DLD1 (cell line): ENCODE data around the gene TMEM255B.

ENCODE experiments used
- in situ Hi-C: cut with HindIII; loops from 2 replicates; pipeline ENCODE4 v1.10.0; 2017; ENCODE audit warnings: low sequenced_read_pairs

TMEM255B gene

DNA sequence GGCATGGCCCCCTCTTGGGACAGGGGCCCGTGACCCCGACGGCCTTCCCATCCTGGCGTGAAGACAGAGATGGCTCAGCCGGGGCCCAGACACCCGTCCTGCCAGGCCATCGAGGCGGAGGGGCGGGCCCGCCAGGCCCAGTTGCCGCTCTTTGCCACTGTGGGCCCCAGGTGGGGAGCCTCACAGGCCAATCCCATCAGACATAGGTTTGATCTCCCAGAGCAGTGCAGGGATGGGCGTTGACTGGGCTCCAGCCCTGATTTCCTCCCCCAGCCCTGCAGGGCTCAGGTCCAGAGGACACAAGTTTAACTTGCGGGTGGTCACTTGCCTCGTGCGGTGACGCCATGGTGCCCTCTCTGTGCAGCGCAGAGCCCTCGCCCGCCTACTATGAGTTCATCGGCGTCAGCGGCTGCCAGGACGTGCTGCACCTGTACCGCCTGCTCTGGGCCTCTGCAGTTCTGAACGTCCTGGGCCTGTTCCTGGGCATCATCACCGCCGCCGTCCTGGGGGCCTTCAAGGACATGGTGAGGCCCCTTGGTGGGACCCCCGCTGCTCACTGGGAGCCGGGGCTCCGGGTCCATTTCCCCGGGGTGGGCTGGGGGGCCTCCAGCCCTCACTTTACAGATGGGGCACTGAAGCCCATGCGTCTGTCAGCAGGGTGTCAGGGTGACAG lies 42.4 kb downstream of the TMEM255B start:
- in situ Hi-C loops: no loop called here

DNA sequence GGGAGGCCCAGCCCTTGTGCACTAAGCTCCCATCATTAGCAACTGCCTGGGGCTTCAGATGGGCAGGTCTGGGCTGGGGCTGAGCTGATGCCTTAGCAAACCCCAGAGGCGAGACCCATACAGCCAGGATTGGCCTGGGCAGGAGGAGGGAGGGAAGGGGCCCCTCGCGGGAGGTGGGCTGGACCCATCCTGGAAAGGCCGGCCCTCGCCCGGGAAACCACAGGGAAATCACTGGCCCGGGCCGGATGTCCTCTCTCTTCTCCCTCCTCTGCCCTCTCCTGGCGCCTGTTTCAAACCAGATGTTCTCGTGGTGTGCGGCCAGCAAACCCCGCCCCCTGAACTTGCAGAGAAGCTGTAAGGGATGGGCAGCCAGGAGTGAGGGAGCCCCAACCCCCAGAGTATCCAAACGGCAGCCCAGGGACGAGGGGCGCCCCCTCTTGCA lies 43.1 kb downstream of the TMEM255B start:
- in situ Hi-C loops: no loop called here

DNA sequence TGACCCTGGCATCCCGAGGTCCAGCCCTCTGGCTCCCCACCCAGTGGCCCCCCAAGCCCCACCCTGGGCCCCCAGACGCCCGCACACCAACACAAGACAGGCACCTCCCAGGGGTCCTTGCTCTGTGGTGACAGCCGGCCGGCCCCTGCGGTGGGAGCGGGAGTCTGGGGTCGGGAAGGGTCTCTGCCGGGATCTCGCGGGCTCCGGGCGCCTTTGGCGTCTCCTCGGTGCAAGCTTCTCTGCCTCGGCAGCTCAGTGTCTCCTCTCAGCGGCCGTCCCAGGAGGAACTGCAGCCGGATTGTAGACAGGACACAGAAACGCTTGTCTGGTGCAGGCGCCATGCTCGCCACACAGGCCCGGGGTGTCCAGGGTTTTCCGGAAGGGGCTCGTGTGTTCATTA lies 43.7 kb downstream of the TMEM255B start:
- in situ Hi-C loops: no loop called here

DNA sequence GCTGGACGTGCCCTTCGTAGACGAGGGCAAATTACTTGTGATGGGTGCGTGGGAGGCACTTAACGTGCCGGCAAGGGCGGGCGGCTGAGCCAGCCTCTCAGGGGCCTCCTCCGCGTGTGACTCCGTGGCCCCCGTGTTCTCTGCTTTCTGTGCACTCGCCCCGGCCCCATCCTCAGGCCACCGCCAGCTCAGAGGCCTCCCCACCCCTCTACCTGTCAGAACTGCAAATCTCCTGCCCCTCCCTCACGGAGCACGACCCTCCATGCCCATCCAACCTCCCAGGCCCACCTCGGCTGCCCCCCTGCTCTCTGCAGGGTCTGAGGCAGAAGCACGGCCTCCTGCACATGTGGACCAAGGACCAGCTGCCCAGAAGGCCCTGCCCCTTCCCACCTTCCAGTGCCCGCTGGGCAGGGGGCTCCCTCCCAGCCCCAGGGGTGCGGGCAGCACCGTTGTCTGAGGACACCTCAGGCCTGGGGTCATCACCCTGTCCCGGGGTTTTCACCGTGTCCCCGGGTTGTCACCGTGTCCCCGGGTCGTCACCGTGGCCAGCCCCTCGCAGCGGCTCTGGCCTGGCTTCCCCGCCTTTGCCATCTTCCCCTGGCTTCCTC lies 44.5 kb downstream of the TMEM255B start:
- in situ Hi-C loops: no loop called here

DNA sequence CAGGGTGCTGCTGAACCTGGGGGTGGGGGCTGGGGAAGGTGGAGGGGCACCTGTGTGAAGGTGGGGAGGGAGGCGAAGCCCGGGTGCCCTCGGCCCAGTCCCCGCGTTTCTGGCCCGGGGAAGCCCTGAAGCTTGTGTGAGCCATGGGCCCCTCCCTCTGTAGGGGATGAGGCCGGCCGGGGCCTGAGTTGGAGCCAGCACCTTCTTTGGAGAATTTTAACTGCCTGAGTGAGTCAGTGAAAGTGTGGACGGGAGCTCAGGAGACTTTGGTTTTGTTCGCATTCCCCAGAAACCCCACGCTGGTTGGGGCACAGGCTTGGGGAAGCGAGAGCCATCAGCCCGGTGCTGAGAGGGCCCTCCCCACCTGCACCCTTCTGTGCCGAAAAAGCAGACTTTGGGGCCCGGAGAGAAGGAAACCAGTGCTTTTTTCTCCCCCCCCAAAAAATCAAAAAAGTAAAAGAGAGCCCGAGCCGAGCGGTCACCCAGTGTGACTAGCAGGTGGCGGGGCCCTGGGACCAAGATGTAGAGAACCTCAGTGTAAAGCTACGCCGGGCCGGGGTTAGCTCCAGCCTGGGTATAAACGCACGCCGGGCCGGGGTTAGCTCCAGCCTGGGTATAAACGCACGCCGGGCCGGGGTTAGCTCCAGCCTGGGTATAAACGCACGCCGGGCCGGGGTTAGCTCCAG lies 45.1 kb downstream of the TMEM255B start:
- in situ Hi-C loops: no loop called here

DNA sequence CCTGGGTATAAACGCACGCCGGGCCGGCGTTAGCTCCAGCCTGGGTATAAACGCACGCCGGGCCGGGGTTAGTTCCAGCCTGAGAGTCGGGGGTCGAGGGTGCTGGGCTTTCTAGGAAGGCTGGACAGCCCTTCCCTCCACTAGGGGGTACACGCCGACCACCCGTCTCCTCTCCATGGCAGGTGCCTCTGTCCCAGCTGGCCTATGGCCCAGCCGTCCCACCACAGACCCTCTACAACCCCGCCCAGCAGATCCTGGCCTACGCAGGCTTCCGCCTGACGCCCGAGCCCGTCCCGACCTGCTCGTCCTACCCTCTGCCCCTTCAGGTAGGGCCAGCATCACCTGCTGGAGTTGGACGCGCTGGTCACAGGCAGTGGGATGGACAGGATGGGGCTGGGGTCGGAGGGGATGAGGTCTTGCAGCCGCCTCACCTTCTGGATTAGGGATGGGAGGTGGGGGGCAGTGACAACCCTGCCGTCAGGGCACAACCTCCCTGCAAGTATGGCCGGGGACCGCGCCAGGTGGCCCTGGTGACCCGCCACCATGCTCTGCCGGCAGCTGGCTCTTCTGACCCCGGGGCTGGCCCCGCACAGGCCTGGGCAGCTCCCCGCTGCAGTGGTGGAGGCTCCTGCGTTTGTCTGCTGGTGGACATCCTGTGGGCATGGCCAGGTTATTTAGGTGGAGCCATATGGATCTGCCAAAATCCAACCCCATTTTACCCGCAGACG lies 45.8 kb downstream of the TMEM255B start:
- in situ Hi-C loops: no loop called here

DNA sequence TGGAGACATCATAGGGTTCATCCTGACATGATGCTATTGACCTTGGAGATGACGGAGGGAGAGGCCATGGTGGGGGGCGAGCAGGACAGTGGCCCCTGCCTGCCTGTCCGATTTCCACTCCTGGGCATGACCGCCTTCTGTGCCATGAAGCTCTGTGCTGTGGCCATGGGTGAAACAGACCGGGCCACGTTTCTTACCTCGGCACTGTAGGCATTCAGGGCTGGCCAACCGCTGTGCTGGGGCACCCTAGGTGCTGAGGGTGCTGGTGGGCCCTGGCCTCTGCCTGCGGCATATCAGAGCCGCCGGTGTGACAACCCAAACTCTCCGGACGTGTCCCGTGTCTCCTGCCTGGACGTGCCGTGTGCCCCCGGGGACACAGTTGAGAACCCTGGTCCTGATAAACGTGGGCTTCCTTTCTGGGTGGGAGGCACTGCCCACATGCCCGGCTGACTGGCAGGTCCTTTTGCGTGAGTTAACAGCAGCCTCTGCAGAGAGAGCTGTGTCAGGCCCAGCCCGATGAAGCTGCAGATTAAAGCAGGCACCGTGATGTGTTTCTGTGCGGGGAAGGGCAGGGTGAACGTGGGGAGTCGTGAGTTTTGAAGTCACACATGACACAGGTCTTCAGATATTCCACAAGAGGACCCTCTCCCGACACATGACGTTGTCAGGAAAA lies 46.5 kb downstream of the TMEM255B start:
- in situ Hi-C loops: no loop called here

DNA sequence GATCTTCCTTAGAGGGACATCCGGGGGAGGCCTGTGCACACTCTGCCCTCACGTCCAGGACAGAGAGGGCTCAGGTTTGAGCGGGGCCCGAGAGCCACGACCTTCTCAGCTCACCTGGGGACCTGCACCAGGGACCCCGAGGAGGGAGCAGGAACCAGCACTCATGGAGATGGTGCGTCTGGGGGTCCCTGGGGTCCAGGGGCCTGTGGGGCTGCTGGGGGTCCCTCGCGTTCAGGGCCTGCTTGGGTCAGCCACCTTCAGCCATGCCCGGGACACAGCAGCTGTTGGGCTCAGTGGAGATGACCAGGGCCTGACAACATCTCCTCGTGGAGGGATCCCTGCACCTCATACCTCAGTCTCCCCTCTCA lies 47.1 kb downstream of the TMEM255B start:
- in situ Hi-C loops: no loop called here

DNA sequence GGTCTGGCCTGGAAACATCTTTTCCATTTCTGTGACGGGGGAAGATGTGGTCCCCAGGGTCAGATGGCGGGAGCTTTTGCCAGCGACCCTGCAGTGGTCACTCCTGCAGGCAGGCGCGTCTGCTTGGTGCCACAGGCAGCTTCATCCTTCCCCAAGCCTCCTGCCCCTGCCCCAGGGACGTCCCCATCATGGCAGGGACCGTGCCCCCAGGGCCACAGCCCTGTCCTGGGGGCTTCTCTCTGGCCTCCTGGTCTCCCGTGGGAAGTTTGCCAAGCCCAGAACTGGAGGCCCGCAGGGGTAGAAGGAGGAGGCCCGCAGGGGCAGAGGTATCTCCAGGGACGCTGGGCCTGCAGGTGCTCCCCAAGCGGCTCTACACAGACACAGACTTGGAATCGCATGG lies 47.5 kb downstream of the TMEM255B start:
- in situ Hi-C loops: no loop called here

DNA sequence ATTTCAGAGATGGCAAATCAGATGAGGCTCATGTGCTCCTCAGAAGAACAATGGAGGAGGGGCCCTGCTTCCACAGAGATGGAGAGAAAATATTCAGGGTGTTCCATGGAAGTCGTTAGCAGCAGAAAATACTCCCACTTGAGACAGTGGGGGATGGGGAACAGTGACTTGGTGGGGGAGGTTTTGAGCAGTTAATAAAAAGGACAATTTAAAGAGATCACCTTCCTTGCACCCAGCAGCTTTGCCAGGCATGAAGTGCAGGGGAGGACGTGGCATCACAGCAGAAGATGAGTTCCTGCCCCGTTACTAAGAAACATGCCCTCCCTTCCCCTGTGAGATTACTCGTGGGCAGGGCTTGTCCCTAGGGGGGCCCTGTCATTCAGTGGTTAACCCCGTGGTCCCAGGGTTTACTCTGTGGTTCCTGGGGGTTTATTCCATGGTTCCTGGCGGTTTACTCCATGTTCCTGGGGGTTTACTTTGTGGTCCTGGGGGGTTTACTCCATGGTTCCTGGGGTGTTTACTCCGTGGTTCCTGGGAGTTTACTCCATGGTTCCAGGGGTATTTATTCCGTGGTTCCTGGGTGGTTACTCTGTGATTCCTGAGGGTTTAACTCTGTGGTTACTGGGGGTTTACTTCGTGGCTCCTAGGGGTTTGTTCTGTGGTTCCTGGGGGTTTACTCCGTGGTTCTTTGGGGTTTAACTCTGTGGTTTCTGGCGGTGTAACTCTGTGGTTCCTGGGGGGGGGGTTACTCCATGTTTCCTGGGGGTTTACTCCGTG lies 49.2 kb downstream of the TMEM255B start:
- in situ Hi-C loops: no loop called here

DNA sequence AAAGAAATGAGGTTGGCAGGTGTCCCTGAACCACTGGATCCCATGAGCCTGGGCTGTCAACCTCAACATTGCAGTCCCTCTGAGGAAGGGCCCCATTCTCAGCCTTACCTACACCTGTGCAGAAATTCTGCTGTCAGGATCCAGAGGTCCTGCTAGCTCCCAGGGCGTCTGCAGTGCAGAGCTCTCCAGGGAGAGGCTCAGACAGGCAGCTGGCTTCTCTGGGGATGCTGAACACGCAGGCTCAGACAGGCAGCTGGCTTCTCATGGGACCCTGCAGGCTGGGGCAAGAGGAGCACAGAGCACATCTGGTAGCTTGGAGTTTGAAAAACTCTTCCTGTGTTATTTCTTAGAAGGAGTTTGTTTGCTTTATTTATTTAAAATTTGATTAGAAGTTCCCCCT lies 50.9 kb downstream of the TMEM255B start:
- in situ Hi-C loops: no loop called here

DNA sequence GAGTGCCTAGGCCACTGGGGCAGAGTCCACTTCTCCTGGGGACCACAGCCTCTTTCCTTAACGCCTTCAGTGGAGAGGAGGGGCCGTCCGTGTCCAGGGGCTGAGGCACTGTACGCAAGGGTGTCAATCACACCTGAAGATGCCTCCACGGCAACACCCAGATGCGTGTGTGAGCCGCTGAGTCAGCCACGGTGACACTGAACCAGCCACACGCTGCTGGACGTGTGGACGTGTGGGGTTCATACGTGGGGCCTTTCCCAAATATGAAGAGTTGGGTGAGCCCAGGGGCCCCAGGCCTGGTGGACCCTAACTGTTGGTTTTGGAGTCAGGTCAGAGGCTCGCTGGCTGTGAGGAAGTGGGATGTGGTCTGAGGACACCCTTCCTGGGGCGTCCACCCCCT lies 51.6 kb downstream of the TMEM255B start:
- in situ Hi-C loops: no loop called here

DNA sequence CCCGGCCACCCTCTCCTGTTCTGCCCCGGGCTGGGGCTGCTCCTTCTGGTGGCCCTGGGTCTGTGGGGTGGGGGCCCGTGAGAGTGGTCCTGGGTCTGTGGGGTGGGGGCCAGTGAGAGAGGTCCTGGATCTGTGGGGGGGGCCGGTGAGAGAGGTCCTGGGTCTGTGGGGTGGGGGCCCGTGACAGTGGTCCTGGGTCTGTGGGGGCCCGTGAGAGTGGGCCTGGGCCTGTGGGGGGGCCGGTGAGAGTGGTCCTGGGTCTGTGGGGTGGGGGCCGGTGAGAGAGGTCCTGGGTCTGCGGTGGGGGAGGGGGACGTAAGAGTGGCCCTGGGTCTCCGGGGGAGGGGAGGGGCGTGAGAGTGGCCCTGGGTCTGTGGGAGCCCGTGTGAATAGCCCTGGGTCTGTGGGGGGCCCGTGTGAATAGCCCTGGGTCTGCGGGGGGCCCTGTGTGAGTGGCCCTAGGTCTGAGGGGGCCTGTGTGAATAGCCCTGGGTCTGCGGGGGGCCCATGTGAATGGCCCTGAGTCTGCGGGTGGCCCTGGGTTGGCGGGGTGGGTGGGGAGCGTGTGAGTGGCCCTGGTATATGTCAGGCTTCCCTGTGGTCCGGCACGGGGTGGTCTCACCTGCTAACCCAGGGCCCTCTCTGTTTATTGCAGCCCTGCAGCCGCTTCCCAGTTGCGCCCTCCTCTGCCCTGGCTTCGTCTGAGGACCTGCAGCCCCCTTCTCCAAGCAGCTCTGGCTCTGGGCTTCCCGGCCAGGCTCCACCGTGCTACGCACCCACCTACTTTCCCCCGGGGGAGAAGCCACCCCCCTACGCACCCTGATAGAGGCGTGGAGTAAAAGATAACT lies 52.3 kb downstream of the TMEM255B start:
- in situ Hi-C loops: no loop called here

DNA sequence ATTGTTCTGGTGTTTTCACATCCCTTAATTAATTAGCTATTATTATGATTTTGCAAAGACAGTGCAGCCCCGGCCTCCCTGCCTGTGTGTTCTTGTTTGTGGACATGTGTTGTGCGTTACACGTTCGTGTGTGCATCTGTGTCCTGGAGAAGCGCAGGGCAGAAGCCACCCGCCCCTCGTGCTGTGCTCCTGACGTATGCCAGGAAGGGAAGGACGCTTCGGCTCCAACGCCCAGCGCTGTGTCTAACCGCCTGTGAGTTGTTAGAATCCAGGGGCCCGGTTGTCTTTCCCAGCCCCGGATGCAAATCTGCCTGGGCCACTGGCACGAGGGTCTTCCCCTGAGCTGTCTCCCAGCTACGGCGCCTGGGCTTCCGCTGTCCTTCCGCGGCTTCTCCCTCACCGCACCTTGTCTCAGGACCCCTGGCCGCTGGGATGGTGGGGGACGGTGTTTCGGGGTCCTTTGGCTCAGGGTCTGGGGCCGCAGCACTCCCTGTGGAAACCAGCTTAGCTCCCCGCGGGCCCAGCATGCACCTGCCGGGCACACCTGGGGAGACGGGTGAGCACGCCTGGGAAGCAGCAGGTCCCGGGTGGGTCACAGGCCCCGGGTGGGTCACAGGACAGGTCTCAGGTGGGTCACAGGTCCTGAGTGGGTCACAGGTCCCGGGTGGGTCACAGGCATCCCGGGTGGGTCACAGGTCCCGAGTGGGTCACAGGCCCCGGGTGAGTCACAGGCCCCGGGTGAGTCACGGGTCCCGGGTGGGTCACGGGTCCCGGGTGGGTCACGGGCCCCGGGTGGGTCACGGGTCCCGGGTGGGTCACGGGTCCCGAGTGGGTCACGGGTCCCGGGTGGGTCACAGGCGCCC lies 53.4 kb downstream of the TMEM255B start:
- in situ Hi-C loops: no loop called here

DNA sequence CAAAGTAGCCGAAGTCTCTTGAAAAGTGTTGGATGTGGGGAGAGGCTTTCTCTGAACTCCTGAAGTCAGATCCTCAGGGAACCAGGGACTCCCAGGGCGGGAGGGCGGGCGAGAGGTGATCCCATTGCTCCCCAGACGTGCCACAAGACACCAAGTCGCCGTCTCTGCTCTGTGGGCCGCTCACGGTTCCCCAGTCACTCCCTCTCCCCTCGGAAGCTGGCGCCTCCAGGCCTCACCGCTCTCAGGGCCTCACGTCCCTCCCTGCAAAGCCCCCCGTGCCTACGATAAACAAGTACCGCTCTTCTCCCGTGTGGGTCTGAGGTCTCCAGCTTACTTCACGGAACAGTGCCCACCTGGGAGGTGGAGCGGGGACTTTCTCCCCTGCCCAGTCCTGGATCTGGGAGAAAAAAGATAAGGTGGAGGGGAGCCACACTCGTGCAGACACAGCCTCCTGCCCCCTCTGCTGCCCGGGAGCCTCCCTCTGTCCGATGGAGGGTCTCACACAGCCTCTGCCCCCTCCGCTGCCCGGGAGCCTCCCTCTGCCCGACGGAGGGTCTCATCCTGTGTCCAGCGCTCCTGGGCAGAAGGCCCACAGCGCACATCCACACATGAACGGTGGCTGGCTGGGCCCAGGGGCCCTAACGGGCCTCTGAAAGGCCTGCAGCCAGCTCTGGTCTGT lies 54.2 kb downstream of the TMEM255B start:
- in situ Hi-C loops: no loop called here

DNA sequence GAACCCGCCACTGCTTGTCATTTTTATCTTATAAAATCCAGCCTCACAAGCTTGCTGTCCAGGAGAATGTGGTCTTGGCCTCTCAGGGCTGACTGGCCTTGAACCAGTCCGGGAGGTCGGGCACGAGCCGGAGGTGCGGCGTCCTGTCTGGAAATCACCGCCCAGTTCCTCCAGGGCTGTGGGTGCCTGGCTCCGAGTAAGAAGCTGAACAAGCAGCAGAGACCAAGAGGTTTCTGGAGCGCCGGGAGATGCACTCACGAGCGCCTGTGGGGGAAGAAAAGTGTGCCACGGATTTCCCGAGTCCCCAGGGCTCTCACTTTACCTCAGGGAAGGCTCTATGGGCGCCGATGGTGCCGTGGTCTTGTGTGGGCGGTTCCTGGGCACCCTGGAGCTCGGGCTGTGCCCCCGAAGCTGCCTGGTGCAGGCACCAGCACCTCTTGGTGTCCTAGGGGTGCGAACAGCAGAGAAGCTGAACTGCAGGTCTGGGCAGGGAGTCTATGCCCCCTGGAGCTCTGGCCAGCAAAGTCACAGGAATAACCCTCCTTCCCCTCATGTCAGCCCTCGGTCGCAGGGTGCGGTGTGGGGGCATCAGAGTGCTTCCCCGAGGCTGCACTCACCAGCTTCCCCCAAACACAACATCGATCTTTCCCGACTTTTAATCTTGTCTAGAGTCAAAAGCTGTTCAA lies 54.9 kb downstream of the TMEM255B start:
- in situ Hi-C loops: no loop called here

DNA sequence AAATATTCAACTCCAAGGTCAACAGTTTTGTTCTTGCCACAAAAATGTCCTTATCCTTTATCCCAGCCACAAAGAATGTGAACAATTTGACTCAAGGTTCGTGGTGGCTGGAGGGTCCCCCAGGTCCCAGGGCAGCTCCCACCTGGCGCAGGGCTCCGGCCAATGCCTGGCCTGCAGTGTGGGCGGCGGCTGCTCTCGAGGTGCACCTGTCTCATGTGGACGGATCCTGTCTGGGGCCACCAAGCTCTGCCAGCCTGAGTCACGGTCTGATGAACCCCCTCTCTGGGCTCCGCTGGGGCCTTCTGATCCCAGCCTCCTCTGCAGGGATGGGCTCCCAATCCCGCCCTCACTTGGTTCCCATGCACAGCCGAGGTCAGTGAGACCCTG lies 55.4 kb downstream of the TMEM255B start:
- in situ Hi-C loops: no loop called here
